DOHH2 (cell line): ENCODE results near the gene LMX1A.

ENCODE experiments used
- H3F3A ChIP-seq: fragments of 200-600 bp; sonication (generic), shearing (Covaris generic); 2 replicates; pipeline ENCODE4 v1.6.0; 2016; ENCODE audit warnings: antibody characterized with exemption, mild to moderate bottlenecking; ENCODE audit not compliant: control insufficient read depth, insufficient read depth
- H3K27ac ChIP-seq: fragments of 200-600 bp; sonication (generic); 2 replicates; pipeline ENCODE4 v1.5.1; 2014; ENCODE audit warnings: low read depth, mild to moderate bottlenecking, low read length, moderate library complexity
- H3K27me3 ChIP-seq: fragments of 200-600 bp; sonication (generic); 2 replicates; pipeline ENCODE4 v1.6.1; 2014; ENCODE audit warnings: mild to moderate bottlenecking, low read length, mixed read lengths; ENCODE audit not compliant: control insufficient read depth
- H3K36me3 ChIP-seq: fragments of 200-600 bp; sonication (generic); 2 replicates; pipeline ENCODE4 v1.6.1; 2014; ENCODE audit warnings: mild to moderate bottlenecking, low read length, moderate library complexity, mixed read lengths; ENCODE audit not compliant: control insufficient read depth
- H3K4me1 ChIP-seq: fragments of 200-600 bp; sonication (generic); 2 replicates; pipeline ENCODE4 v1.6.1; 2014; ENCODE audit warnings: mild to moderate bottlenecking, low read length, mixed read lengths; ENCODE audit not compliant: control insufficient read depth
- H3K4me2 ChIP-seq: fragments of 200-600 bp; sonication (generic); 2 replicates; pipeline ENCODE4 v1.6.0; 2014; ENCODE audit warnings: mild to moderate bottlenecking, low read length, moderate library complexity
- H3K4me3 ChIP-seq: fragments of 200-600 bp; sonication (generic); 2 replicates; pipeline ENCODE4 v1.5.1; 2014; ENCODE audit warnings: mild to moderate bottlenecking, low read length, mixed read lengths
- H3K79me2 ChIP-seq: fragments of 200-600 bp; sonication (generic); 2 replicates; pipeline ENCODE4 v1.6.1; 2014; ENCODE audit warnings: mild to moderate bottlenecking, low read length, mixed read lengths; ENCODE audit not compliant: control insufficient read depth
- H3K9me2 ChIP-seq: fragments of 200-600 bp; sonication (generic); replicated peaks from 2 replicates; pipeline ENCODE4 v1.6.1; 2014; ENCODE audit warnings: mild to moderate bottlenecking, low read length, mixed read lengths; ENCODE audit not compliant: control insufficient read depth
- H3K9me3 ChIP-seq: fragments of 200-600 bp; sonication (generic); 2 replicates; pipeline ENCODE4 v1.6.1; 2014; ENCODE audit warnings: antibody characterized with exemption, low read length, mixed read lengths; ENCODE audit not compliant: control insufficient read depth, insufficient read depth
- H4K20me1 ChIP-seq: fragments of 200-600 bp; sonication (generic); 2 replicates; pipeline ENCODE4 v1.6.0; 2014; ENCODE audit warnings: low read depth, mild to moderate bottlenecking, antibody characterized with exemption, low read length, moderate library complexity; ENCODE audit not compliant: control insufficient read depth, insufficient read depth
- EZH2phosphoT487 ChIP-seq: fragments of 200-600 bp; sonication (generic); IDR thresholded peaks from 2 replicates; pipeline ENCODE4 v1.6.1; 2017; ENCODE audit warnings: borderline replicate concordance, mild to moderate bottlenecking, antibody characterized with exemption, low read length, moderate library complexity, mixed read lengths
- TF ChIP-seq, protein P1 (sequence below): fragments of 200-600 bp; sonication (generic); IDR thresholded peaks from one replicate; pipeline ENCODE4 v1.5.1; 2014; ENCODE audit warnings: antibody characterized with exemption, mild to moderate bottlenecking, low read depth, low read length; ENCODE audit not compliant: poor library complexity, severe bottlenecking

Gene LMX1A

DNA sequence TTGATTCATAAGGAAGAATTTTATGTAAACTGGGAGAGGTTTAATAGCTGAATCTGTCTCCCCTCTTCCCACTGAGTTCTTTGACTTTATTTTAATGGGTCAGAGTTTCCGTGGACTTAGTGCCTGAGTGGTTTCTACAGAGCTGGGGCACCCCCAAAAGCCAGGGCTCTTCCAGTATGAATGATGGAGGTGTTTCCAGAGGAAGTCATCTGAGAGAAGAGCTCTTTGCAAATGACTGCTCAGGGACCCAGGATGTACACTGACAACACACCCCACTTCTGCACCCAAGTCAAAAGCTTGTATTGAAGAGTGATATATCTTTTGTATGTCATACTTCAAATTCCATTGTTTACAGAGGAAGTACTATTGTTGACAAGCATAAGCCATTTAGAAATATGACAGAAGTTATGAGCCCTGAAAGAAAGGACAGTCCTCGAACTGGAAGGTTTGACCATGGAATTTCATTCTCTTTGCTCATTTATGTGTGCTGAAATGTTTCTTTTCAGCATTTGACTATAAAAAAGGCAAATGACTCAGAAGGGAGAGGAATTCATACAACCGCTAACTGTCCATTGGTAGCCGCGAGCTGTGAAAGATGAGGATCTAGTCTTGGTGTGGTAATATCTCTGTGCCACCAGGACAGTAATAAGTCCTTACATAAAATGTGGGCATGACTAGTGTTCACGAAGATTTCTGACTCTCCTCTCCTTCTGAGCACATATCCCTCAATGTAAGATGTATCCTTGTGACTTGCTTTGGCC, 25.4 kb upstream of the LMX1A start:
- no peak overlapping the region for H3K4me2 ChIP-seq

GRCh38 chr1:165376811-165377311, 20.3 kb upstream of the LMX1A start:
- TF ChIP-seq, protein P1, sequence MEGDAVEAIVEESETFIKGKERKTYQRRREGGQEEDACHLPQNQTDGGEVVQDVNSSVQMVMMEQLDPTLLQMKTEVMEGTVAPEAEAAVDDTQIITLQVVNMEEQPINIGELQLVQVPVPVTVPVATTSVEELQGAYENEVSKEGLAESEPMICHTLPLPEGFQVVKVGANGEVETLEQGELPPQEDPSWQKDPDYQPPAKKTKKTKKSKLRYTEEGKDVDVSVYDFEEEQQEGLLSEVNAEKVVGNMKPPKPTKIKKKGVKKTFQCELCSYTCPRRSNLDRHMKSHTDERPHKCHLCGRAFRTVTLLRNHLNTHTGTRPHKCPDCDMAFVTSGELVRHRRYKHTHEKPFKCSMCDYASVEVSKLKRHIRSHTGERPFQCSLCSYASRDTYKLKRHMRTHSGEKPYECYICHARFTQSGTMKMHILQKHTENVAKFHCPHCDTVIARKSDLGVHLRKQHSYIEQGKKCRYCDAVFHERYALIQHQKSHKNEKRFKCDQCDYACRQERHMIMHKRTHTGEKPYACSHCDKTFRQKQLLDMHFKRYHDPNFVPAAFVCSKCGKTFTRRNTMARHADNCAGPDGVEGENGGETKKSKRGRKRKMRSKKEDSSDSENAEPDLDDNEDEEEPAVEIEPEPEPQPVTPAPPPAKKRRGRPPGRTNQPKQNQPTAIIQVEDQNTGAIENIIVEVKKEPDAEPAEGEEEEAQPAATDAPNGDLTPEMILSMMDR: no peak
- no peak for TF ChIP-seq EZH2phosphoT487
- H3K9me2 ChIP-seq: no peaks in the 10 kb centered on the region
- H3K79me2 ChIP-seq: no peaks in the 10 kb centered on the region
- H3K27me3 ChIP-seq: peaks cover 71% of the 10 kb centered on the region
- no peaks in the 10 kb centered on the region for H3K4me1 ChIP-seq
- no peaks in the 10 kb centered on the region for H3K36me3 ChIP-seq
- no peaks in the 10 kb centered on the region for H3F3A ChIP-seq
- H3K9me3 ChIP-seq: no peaks in the 10 kb centered on the region
- no peaks in the 10 kb centered on the region for H4K20me1 ChIP-seq
- H3K27ac ChIP-seq: no peak overlapping the region
- H3K4me2 ChIP-seq: no peak overlapping the region
- H3K4me3 ChIP-seq: no peak overlapping the region

More for the DNA sequence above, 25.4 kb upstream of the LMX1A start:
- Histone ChIP-seq H3K27ac (no peak overlapping the region), H3K79me2 (no peaks in the 10 kb centered on the region), H4K20me1 (peaks cover 4% of the 10 kb centered on the region; the same call in 1 of the 2 replicates), H3K9me3 (no peaks in the 10 kb centered on the region), H3K27me3 (peaks cover 76% of the 10 kb centered on the region), H3F3A (no peaks in the 10 kb centered on the region), H3K4me3 (no peak overlapping the region), H3K36me3 (no peaks in the 10 kb centered on the region), H3K9me2 (no peaks in the 10 kb centered on the region), H3K4me1 (no peaks in the 10 kb centered on the region)
- TF ChIP-seq EZH2phosphoT487: no peak
- TF ChIP-seq, protein P1: no peak

DNA sequence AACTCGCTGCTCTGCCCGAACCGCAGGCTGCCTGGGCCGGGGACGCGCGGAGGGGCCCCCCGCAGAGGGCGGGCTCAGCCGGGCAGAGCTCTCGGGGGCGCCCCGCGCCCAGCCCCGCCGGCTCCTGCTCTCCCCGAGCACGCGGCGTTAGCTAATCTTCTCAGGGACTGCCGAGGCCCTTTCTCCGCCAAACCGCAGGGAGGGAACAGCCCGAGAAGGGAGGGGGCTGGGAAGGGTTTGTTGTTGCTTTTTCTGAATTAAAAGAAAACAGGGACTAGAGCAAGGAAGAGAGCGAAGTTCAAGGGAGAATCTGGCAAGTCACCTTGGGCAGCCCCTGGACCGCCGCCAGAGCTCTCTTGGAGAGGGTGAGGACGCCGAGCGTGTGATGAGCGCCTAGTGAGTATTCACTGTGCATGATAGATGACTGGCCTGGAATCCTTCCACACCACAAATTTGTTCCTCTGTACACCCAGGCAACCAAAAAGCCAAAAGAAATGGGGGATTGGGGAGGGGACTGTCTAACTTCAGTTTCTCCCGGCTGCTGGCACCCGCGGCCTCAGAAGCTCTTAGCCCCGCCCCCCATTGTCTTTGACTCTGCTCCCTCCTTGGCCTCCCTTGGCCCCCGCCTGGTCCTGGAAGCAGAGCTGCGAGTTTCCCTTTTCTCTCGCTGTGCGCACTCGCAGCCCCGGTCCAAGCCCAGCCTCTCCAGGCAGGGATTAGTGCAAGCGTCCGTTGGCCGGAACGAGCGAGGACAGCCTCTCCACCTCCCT, 19.7 kb upstream of the LMX1A start:
- Histone ChIP-seq H3K9me2 (no peaks in the 10 kb centered on the region), H3K27ac (no peak overlapping the region), H4K20me1 (no peaks in the 10 kb centered on the region), H3K4me1 (no peaks in the 10 kb centered on the region), H3F3A (no peaks in the 10 kb centered on the region), H3K79me2 (no peaks in the 10 kb centered on the region), H3K9me3 (no peaks in the 10 kb centered on the region), H3K27me3 (peaks cover 71% of the 10 kb centered on the region), H3K4me2 (no peak overlapping the region), H3K4me3 (no peak overlapping the region), H3K36me3 (no peaks in the 10 kb centered on the region)
- no peak for TF ChIP-seq EZH2phosphoT487
- TF ChIP-seq, protein P1: no peak
